ENCODE data around the gene CTR9. TPM values are rescaled to one million over a fixed set of nuclear protein-coding genes. Genes with fewer than 3 reads are reported as not detected.

Gene CTR9
- total and polyA plus RNA-seq, 2 of the 8 experiments (the other 6 are each of a cell fraction or from before 2014, with no cell fraction given) = 6.1 to 37.7 TPM

DNA sequence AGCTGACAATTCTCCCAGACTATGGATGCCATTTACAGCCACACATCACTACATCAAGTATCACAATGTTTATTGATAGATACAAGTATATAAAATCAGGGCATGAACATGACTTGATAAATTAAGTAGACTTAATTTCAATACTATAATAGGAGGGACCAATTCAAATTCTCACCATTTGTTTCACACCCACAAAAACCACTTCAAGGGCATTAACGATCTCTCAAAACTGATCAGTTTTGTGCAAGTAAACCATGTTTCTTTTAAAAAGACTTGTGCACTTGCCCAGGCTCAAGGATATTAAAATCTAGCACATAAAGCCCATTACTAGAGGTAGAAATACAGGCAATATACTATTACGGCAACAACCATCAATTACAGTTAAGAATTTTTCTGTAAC is 46.0 kb downstream of the CTR9 start (continued):
- TF ChIP-seq, protein P1, sequence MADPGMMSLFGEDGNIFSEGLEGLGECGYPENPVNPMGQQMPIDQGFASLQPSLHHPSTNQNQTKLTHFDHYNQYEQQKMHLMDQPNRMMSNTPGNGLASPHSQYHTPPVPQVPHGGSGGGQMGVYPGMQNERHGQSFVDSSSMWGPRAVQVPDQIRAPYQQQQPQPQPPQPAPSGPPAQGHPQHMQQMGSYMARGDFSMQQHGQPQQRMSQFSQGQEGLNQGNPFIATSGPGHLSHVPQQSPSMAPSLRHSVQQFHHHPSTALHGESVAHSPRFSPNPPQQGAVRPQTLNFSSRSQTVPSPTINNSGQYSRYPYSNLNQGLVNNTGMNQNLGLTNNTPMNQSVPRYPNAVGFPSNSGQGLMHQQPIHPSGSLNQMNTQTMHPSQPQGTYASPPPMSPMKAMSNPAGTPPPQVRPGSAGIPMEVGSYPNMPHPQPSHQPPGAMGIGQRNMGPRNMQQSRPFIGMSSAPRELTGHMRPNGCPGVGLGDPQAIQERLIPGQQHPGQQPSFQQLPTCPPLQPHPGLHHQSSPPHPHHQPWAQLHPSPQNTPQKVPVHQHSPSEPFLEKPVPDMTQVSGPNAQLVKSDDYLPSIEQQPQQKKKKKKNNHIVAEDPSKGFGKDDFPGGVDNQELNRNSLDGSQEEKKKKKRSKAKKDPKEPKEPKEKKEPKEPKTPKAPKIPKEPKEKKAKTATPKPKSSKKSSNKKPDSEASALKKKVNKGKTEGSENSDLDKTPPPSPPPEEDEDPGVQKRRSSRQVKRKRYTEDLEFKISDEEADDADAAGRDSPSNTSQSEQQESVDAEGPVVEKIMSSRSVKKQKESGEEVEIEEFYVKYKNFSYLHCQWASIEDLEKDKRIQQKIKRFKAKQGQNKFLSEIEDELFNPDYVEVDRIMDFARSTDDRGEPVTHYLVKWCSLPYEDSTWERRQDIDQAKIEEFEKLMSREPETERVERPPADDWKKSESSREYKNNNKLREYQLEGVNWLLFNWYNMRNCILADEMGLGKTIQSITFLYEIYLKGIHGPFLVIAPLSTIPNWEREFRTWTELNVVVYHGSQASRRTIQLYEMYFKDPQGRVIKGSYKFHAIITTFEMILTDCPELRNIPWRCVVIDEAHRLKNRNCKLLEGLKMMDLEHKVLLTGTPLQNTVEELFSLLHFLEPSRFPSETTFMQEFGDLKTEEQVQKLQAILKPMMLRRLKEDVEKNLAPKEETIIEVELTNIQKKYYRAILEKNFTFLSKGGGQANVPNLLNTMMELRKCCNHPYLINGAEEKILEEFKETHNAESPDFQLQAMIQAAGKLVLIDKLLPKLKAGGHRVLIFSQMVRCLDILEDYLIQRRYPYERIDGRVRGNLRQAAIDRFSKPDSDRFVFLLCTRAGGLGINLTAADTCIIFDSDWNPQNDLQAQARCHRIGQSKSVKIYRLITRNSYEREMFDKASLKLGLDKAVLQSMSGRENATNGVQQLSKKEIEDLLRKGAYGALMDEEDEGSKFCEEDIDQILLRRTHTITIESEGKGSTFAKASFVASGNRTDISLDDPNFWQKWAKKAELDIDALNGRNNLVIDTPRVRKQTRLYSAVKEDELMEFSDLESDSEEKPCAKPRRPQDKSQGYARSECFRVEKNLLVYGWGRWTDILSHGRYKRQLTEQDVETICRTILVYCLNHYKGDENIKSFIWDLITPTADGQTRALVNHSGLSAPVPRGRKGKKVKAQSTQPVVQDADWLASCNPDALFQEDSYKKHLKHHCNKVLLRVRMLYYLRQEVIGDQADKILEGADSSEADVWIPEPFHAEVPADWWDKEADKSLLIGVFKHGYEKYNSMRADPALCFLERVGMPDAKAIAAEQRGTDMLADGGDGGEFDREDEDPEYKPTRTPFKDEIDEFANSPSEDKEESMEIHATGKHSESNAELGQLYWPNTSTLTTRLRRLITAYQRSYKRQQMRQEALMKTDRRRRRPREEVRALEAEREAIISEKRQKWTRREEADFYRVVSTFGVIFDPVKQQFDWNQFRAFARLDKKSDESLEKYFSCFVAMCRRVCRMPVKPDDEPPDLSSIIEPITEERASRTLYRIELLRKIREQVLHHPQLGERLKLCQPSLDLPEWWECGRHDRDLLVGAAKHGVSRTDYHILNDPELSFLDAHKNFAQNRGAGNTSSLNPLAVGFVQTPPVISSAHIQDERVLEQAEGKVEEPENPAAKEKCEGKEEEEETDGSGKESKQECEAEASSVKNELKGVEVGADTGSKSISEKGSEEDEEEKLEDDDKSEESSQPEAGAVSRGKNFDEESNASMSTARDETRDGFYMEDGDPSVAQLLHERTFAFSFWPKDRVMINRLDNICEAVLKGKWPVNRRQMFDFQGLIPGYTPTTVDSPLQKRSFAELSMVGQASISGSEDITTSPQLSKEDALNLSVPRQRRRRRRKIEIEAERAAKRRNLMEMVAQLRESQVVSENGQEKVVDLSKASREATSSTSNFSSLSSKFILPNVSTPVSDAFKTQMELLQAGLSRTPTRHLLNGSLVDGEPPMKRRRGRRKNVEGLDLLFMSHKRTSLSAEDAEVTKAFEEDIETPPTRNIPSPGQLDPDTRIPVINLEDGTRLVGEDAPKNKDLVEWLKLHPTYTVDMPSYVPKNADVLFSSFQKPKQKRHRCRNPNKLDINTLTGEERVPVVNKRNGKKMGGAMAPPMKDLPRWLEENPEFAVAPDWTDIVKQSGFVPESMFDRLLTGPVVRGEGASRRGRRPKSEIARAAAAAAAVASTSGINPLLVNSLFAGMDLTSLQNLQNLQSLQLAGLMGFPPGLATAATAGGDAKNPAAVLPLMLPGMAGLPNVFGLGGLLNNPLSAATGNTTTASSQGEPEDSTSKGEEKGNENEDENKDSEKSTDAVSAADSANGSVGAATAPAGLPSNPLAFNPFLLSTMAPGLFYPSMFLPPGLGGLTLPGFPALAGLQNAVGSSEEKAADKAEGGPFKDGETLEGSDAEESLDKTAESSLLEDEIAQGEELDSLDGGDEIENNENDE (IDR thresholded peaks at IDR 0.05; ENCODE audit: insufficient replicate concordance, low read length) = no peak
- TF ChIP-seq EP300 (IDR thresholded peaks at IDR 0.05; ENCODE audit: borderline replicate concordance in 1 of 2, low read depth in 2 of 2, low read length in 2 of 2) (no peak), CHD1 (IDR thresholded peaks at IDR 0.05; ENCODE audit: low read depth, low read length) (no peak), RAD21 (IDR thresholded peaks at IDR 0.05 in 1 of 2, conservative IDR thresholded peaks at IDR 0.05 in 1 of 2; ENCODE audit: low read depth in 2 of 2, low read length in 2 of 2) (no peak), RFX5 (IDR thresholded peaks at IDR 0.05; ENCODE audit: borderline replicate concordance, low read depth, low read length) (no peak), CTBP2 (IDR thresholded peaks at IDR 0.05; ENCODE audit: borderline replicate concordance, insufficient read depth, insufficient read length, low read length) (no peak), CREB1 (IDR thresholded peaks at IDR 0.05) (no peak)

All from H1 (cell line).